GM21576 (cell line): ENCODE data around the gene LRTM2.

ENCODE experiments used
- ATAC-seq: cut with Tn5 transposase; IDR thresholded peaks from one replicate; pipeline ENCODE4 v1.9.1; 2021; ENCODE audit warnings: mild to moderate bottlenecking, moderate library complexity; ENCODE audit not compliant: unreplicated experiment

The LRTM2 gene

DNA sequence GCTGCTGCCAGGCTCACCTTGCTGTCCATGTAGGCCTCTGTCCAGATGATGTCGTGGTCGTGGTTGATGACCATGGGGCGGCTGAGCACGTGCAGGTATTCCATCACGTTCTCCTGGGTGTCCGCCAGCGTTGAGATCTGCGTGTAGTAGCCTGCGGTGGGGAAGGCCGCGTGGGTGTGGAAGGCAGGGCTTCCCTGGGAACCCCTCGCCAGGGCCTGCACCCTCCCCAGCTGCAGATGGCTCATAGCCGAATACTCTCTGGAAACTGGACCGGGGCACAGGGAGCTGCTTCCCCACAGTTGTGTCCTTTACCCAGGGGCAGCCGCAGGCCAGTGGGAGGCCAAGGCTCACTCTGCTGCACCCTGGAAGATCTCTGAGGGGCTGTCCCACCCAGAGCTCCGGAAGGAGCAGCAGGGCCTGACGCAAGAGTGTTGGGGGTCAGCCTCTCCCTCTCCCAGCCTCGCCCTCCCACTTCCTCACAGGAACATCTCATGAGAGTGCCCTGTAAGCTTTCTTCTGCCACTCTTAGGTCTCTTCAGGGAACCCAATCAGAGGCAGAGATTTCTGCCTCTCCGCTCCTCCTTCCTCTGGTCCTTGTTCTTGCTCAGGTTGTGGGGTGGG is 62.6 kb downstream of the LRTM2 start:
- ATAC-seq, result no peak

DNA sequence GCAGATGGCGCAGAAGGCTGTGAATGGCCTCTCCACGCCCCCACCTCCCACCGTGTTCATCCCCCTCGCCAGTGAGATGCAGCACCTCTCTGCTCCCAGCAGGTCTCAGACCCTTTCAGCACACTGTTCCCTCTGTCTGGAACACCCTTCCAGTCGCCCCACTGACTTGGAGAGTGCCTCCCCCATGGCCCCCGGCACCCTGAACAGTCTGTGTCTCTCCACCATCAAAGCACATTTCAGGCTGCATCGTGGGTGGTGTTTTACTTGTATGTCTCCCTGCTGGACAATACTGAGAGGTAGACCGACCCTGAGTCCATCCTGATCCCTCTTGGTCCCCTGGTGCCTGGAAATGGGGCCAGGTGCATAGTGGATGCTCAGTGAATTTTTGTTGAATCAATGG is 63.1 kb downstream of the LRTM2 start:
- no peak for ATAC-seq

DNA sequence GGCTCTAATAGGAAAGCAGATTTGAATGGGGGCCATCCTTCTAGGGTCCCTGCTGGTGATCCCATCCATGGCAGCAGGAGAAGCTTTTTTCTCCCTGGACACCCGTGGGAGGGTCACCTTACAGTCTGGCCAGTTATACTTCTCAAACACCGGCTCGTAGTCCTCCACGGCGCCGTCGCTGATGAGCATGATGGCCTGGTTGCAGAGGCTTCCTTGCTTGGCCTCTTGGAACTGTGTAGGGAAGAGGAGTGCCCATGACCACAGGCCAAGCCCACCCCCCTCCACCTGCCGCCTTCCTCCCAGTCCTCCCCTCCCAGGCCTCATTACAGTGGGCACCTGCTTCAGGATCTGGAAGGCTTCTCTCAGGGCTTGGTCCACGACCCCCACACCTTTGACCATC is 64.3 kb downstream of the LRTM2 start:
- no peak for ATAC-seq

DNA sequence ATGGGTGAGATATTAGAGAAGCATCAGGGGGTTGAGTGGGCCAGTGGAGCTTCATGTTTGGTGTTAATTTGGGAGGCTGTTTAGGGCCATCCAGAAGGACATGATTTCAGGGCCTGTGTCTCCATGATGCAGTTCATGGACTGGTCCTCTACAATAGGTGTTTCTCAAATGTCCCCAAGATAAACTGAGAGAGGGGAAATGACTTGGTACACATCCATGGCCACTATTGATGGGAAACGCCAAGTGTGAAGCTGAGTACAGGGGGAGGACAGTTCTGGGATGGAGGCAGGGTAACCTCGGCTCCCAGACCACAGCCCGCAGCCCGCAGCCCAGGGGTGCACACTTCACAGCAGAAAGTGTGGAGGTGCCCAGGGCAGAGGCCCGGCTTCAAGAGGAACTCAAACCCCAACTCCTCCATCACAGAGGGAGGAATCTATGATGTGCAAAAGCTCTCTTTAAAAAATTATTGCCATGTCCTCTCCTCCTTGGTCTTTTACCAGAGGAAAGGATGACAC is 64.8 kb downstream of the LRTM2 start:
- no peak for ATAC-seq

DNA sequence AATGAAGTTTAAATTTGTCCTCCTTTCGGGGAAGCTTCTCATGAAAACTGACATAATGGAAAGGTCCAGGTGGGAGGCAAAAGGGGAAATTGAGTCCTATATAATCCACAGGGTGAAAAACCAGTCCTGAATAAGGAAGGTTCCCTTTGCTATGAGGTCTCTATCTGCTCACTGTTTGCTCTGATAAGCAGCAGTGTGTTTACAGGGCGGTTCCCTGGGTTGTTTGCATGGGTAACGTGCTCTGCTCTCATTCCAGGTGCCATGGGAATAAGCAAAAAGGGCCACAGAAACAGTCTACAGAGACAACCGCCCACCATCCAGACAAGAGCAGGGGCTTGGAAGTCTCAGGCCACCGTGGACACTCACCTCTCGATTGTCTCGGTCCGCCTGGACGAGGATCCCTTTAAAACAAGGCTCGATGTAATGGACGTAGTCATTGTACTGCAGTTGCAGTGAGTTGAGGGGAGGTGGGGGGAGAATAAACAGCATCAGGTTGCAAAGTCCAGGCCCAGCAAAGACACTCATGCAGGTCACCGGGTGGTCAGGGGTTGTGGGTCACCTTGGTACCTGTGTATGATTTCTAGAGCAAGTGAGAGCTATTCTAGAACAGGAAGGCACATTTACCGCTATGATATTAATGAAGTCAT is 65.4 kb downstream of the LRTM2 start:
- no peak for ATAC-seq
